RWPE2 (cell line): ENCODE measurements around the gene ARL6.

ENCODE experiments used
- ATAC-seq: fragments of 200-7000 bp; cut with Tn5 transposase; 3 replicates; pipeline ENCODE4 v1.9.1; 2021; ENCODE audit warnings: low read depth
- DNase-seq: peaks from one replicate; pipeline ENCODE4 v3.0.0-alpha.2; 2020; ENCODE audit warnings: low spot score
- H3K27ac ChIP-seq: fragments of 450-650 bp; 2 replicates; pipeline ENCODE4 v1.5.1; 2017; ENCODE audit warnings: mild to moderate bottlenecking; ENCODE audit not compliant: poor library complexity, severe bottlenecking
- H3K27me3 ChIP-seq: fragments of 250-450 bp; sonication (Bioruptor Pico); 2 replicates; pipeline ENCODE4 v1.5.1; 2021; ENCODE audit warnings: mild to moderate bottlenecking, moderate library complexity; ENCODE audit not compliant: insufficient read depth, poor library complexity, severe bottlenecking
- H3K36me3 ChIP-seq: fragments of 250-450 bp; sonication (Bioruptor Pico); 2 replicates; pipeline ENCODE4 v1.5.1; 2020; ENCODE audit warnings: low read depth, mild to moderate bottlenecking, moderate library complexity
- H3K4me1 ChIP-seq: fragments of 250-450 bp; sonication (Bioruptor Pico); 2 replicates; pipeline ENCODE4 v1.5.1; 2021; ENCODE audit warnings: mild to moderate bottlenecking, moderate library complexity; ENCODE audit not compliant: insufficient read depth, poor library complexity, severe bottlenecking
- H3K4me3 ChIP-seq: fragments of 250-450 bp; sonication (Bioruptor Pico); 2 replicates; pipeline ENCODE4 v1.5.1; 2021; ENCODE audit warnings: mild to moderate bottlenecking, moderate library complexity; ENCODE audit not compliant: severe bottlenecking
- H3K9me3 ChIP-seq: fragments of 250-450 bp; sonication (Bioruptor Pico); 2 replicates; pipeline ENCODE4 v1.5.1; 2021; ENCODE audit warnings: mild to moderate bottlenecking, moderate library complexity; ENCODE audit not compliant: severe bottlenecking
- TF ChIP-seq, protein P1 (sequence below): fragments of 450-650 bp; IDR thresholded peaks from one replicate; pipeline ENCODE4 v1.5.1; 2017; ENCODE audit warnings: mild to moderate bottlenecking, moderate library complexity; ENCODE audit not compliant: poor library complexity, severe bottlenecking

Gene ARL6

DNA sequence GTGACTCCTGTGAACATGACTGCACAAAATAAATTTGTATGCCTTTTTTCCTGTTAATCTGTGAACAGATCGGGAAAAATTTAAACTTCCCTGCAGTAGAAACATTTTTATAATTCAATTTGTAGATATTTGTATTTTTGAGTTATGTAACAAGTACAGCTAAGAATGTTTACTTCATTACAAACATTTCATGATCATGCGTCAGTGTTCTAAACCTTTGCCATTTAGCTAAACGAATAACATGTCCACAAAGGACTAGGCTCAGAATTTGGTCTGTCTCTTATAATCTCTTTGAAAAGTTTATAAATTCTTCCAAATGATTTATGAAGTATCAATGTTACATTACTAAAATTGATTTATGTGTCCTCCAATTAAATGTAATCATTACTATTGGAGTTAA, 39.9 kb downstream of the ARL6 start:
- ATAC-seq (no peak), DNase-seq (no peak)
- no peaks in the 10 kb centered on the region for H3K27me3 ChIP-seq
- H3K4me1 ChIP-seq = no peaks in the 10 kb centered on the region
- no peak overlapping the region for H3K4me3 ChIP-seq
- TF ChIP-seq, protein P1, sequence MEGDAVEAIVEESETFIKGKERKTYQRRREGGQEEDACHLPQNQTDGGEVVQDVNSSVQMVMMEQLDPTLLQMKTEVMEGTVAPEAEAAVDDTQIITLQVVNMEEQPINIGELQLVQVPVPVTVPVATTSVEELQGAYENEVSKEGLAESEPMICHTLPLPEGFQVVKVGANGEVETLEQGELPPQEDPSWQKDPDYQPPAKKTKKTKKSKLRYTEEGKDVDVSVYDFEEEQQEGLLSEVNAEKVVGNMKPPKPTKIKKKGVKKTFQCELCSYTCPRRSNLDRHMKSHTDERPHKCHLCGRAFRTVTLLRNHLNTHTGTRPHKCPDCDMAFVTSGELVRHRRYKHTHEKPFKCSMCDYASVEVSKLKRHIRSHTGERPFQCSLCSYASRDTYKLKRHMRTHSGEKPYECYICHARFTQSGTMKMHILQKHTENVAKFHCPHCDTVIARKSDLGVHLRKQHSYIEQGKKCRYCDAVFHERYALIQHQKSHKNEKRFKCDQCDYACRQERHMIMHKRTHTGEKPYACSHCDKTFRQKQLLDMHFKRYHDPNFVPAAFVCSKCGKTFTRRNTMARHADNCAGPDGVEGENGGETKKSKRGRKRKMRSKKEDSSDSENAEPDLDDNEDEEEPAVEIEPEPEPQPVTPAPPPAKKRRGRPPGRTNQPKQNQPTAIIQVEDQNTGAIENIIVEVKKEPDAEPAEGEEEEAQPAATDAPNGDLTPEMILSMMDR = no peak
- no peaks in the 10 kb centered on the region for H3K9me3 ChIP-seq
- no peaks in the 10 kb centered on the region for H3K36me3 ChIP-seq
- no peak overlapping the region for H3K27ac ChIP-seq

DNA sequence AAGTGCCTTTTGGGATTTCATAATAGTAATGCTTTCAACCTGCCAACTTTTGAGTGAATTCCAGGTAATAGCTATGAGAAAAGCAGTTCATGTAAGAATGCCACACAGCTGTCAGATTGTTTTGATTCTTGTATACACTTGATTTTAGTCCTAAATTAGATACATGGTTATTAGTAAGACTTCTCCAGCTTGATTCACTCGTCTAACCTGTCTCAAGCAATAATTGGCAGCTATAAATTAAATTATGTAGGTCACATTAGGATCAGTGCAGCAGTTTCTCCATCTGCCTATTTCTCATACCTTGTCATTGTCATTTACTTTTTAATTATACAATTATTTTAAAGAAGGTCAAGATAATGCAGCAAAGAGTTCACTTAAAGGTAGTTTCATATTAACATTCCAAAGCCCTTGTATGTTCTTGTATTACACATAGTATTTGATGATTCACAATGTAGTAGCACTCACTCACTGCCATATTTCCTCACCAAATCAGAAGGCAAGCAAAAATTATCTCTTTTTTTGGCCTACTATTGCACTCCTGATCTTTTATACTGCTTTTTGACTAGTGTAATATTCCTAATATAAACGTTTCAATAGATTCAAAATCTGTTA, 46.3 kb downstream of the ARL6 start:
- ATAC-seq = peak; percentile 89
- H3K27ac ChIP-seq = peak overlapping the region; percentile 12
- H3K4me3 ChIP-seq = no peak overlapping the region
- TF ChIP-seq, protein P1 = no peak
- DNase-seq = no peak
- H3K4me1 ChIP-seq = peaks cover 10% of the 10 kb centered on the region
- no peaks in the 10 kb centered on the region for H3K27me3 ChIP-seq
- H3K9me3 ChIP-seq = no peaks in the 10 kb centered on the region
- no peaks in the 10 kb centered on the region for H3K36me3 ChIP-seq

GRCh38 chr3:97815149-97815917, 50.8 kb downstream of the ARL6 start:
- Histone ChIP-seq H3K9me3 (no peaks in the 10 kb centered on the region), H3K36me3 (no peaks in the 10 kb centered on the region), H3K4me3 (no peak overlapping the region), H3K4me1 (peaks cover 10% of the 10 kb centered on the region), H3K27me3 (no peaks in the 10 kb centered on the region), H3K27ac (no peak overlapping the region)
- DNase-seq (no peak), ATAC-seq (peak; percentile 67)
- TF ChIP-seq, protein P1 = no peak

- H3K36me3 ChIP-seq = no peaks in the 10 kb centered on the region
- no peaks in the 10 kb centered on the region for H3K9me3 ChIP-seq
- H3K4me3 ChIP-seq = no peak overlapping the region
- TF ChIP-seq, protein P1 = no peak
- H3K4me1 ChIP-seq = no peaks in the 10 kb centered on the region
- H3K27me3 ChIP-seq = no peaks in the 10 kb centered on the region
- ATAC-seq (no peak), DNase-seq (no peak)
- no peak overlapping the region for H3K27ac ChIP-seq
Measured at GRCh38 chr3:97816811-97817210, 52.3 kb downstream of the ARL6 start.

- Histone ChIP-seq H3K9me3 (no peaks in the 10 kb centered on the region), H3K4me1 (peaks cover 1% of the 10 kb centered on the region), H3K27me3 (no peaks in the 10 kb centered on the region), H3K36me3 (no peaks in the 10 kb centered on the region), H3K27ac (no peak overlapping the region), H3K4me3 (no peak overlapping the region)
- no peak for ATAC-seq
- DNase-seq = no peak
- TF ChIP-seq, protein P1 = no peak
Measured at GRCh38 chr3:97817965-97818364, 53.4 kb downstream of the ARL6 start.
